T-helper 1 cell (primary cell): ENCODE data around the gene ADCK1.
"Not testable (repeated sequence)": the region's sequence is repeated elsewhere in the genome, so short reads cannot be mapped to it uniquely, and the experiment has no call there.

Experiments used
- DNase-seq, 5 donors: peaks; one replicate each; pipeline ENCODE4 v3.0.0-alpha.2; 2012 to 2020

ADCK1 gene

GRCh38 chr14:77867476-77867875, 67.6 kb downstream of the ADCK1 start:
- DNase-seq: no peak

GRCh38 chr14:77868552-77869285, 68.8 kb downstream of the ADCK1 start:
- DNase-seq: no peak

- DNase-seq: no peak
Measured at GRCh38 chr14:77869340-77869739, 69.4 kb downstream of the ADCK1 start.

- no peak for DNase-seq
Measured at GRCh38 chr14:77870646-77871045, 70.7 kb downstream of the ADCK1 start.

- DNase-seq: no peak
Measured at GRCh38 chr14:77872152-77872551, 72.2 kb downstream of the ADCK1 start.

GRCh38 chr14:77872983-77873382, 73.1 kb downstream of the ADCK1 start:
- DNase-seq: no peak

GRCh38 chr14:77878783-77879182, 78.9 kb downstream of the ADCK1 start:
- no peak for DNase-seq

GRCh38 chr14:77880056-77880455, 80.1 kb downstream of the ADCK1 start:
- no peak for DNase-seq

GRCh38 chr14:77882098-77882497, 82.2 kb downstream of the ADCK1 start:
- DNase-seq: no peak

- DNase-seq: no peak
Measured at GRCh38 chr14:77882636-77883035, 82.7 kb downstream of the ADCK1 start.

GRCh38 chr14:77883131-77883846, 83.4 kb downstream of the ADCK1 start:
- no peak for DNase-seq

GRCh38 chr14:77883847-77884238, 83.9 kb downstream of the ADCK1 start:
- no peak for DNase-seq

GRCh38 chr14:77885367-77885766, 85.5 kb downstream of the ADCK1 start:
- no peak for DNase-seq

- DNase-seq: no peak
Measured at GRCh38 chr14:77886010-77886409, 86.1 kb downstream of the ADCK1 start.

GRCh38 chr14:77888903-77889302, 89.0 kb downstream of the ADCK1 start:
- not testable (repeated sequence) for DNase-seq

GRCh38 chr14:77889971-77890442, 90.1 kb downstream of the ADCK1 start:
- DNase-seq: no peak

GRCh38 chr14:77890873-77891272, 91.0 kb downstream of the ADCK1 start:
- no peak for DNase-seq

GRCh38 chr14:77892381-77892871, 92.5 kb downstream of the ADCK1 start:
- no peak for DNase-seq

GRCh38 chr14:77892890-77893484, 93.1 kb downstream of the ADCK1 start:
- DNase-seq: no peak

GRCh38 chr14:77897374-77897773, 97.5 kb downstream of the ADCK1 start:
- no peak for DNase-seq

GRCh38 chr14:77902811-77903210, 102.9 kb downstream of the ADCK1 start:
- DNase-seq: no peak

GRCh38 chr14:77903221-77903620, 103.3 kb downstream of the ADCK1 start:
- DNase-seq: no peak

- DNase-seq: no peak
Measured at GRCh38 chr14:77903937-77904617, 104.2 kb downstream of the ADCK1 start.
